ENCODE results near the gene PIKFYVE.
A peak's percentile ranks its signal among the peaks of the same experiment; 100 is the strongest.
"Not testable (repeated sequence)": the region's sequence is repeated elsewhere in the genome, so short reads cannot be mapped to it uniquely, and the experiment has no call there.

PIKFYVE gene, protein sequence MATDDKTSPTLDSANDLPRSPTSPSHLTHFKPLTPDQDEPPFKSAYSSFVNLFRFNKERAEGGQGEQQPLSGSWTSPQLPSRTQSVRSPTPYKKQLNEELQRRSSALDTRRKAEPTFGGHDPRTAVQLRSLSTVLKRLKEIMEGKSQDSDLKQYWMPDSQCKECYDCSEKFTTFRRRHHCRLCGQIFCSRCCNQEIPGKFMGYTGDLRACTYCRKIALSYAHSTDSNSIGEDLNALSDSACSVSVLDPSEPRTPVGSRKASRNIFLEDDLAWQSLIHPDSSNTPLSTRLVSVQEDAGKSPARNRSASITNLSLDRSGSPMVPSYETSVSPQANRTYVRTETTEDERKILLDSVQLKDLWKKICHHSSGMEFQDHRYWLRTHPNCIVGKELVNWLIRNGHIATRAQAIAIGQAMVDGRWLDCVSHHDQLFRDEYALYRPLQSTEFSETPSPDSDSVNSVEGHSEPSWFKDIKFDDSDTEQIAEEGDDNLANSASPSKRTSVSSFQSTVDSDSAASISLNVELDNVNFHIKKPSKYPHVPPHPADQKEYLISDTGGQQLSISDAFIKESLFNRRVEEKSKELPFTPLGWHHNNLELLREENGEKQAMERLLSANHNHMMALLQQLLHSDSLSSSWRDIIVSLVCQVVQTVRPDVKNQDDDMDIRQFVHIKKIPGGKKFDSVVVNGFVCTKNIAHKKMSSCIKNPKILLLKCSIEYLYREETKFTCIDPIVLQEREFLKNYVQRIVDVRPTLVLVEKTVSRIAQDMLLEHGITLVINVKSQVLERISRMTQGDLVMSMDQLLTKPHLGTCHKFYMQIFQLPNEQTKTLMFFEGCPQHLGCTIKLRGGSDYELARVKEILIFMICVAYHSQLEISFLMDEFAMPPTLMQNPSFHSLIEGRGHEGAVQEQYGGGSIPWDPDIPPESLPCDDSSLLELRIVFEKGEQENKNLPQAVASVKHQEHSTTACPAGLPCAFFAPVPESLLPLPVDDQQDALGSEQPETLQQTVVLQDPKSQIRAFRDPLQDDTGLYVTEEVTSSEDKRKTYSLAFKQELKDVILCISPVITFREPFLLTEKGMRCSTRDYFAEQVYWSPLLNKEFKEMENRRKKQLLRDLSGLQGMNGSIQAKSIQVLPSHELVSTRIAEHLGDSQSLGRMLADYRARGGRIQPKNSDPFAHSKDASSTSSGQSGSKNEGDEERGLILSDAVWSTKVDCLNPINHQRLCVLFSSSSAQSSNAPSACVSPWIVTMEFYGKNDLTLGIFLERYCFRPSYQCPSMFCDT (N-terminal part only)

DNA sequence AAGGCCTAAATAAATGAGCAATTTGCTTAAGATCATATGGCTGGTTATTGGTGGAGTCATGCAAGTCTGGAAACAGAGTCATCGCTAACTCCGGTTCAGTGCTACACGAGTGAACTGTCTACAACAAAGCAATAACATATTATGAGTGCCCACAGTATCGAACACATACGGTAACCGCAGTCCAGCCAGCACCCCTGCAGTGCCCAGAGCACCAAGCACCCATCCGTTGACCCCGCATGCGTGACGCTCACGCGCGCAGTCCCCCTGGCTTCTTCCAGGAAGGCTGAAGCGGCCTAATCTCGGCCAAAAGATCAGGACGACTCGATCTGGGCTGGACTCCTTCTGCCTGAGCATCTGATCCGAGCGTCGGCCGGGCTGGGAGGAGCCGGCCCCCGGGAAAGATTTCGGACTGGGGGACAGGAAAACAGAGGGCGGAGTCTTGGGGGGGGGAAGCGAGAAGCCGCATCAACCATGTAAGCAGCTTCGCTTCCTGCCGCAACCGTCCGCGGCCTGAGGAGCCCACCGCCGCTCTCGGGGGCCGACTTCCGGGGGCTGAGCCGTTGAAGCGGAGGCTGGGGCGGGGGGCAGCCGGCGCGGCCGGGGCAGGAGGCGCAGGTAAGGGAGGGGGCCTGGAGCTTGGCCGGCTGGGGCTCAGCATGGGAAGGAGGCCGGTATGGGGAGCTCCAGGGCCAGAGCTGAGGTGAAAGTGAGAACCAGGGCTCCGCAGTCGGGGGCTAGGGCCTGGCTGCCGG, at the start of gene PIKFYVE:
Gene PIKFYVE (plus strand): TSS at position 455 of the 752 bp plus-strand sequence. CDS start 5,265 bp downstream, outside the sequence.
- DNase-seq = peak; percentile 91

DNA sequence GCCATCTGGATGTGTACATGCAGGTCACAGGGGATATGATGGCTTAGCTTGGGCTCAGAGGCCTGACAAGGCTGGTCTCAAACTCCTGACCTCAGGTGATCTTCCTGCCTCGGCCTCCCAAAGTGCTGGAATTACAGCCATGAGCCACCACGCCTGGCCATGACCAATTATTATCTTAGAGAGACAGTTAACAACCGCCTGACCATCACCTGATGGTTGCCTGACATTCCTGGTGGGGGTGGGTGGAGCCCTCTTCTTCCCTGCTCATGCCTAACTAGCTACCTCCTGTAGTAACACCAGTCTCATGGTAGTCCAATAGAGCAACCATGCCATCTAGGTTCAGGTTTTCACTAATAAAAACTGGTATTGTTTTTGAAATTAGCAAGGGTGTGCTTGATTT, 44.2 kb upstream of the PIKFYVE start:
- DNase-seq = not testable (repeated sequence)

DNA sequence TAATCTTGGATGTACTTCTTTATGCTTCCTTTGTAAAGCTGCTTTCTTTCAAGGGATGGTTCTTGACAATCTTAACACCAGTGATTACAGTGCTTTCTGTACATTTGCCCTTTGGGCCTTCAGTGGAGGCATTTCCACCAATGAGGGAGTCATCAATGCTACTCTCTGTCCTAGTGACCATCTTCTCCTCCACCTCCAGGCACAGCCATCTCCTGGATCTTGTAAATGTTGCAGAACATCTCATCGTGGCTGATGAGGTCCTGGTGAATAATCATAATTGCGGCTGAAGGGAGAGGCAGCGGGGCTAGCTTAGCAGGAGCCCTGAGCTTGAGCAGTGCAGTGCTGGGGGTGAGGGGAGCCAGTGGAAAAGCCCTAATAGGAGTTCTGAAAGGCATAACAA, 43.7 kb upstream of the PIKFYVE start:
- no peak for DNase-seq

DNA sequence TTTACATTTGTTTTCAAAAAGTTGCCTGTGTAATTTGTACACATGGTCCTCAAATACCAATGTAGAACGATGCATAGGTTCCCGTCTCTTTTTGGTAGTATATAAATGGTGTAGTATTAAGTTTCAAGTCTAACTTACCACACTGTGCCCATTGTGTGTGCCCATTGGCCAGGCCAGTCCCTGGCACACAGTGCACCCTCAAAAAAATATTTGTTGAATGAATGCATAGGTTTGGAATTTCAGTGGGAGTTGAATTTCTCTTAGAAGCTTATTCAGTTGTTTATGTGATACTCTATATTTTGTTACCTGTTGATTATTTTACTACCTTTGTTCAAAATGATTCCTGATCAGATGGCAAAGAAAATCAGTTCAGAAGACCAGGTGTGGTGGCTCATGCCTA, 41.3 kb upstream of the PIKFYVE start:
- DNase-seq = no peak

DNA sequence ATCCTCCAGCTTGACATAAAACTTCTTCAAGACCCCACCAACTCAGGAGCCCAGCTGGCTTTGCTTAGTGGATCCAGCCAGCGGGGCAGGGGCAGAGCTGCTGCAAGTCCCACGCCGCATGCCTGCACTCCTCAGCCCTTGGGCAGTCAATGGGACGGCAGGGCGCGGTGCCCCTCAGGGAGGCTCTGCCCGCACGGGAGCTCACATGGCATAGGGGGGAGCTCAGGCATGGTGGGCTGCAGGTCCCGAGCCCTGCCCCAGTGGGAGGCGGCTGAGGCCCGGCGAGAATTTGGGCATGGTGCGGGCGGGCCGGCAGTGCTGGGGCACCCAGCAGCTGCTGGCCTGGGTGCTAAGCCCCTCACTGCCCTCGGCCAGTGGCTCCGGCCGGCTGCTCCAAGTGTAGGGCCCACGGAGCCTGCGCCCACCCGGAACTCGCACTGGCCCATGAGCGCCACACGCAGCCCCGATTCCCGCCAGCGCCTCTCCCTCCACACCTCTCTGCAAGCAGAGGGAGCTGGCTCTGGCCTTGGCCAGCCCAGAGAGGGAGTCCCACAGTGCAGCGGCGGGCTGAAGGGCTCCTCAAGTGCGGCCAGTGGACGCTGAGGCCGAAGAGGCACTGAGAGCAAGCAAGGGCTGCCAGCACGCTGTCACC, 38.3 kb upstream of the PIKFYVE start:
- DNase-seq = no peak

DNA sequence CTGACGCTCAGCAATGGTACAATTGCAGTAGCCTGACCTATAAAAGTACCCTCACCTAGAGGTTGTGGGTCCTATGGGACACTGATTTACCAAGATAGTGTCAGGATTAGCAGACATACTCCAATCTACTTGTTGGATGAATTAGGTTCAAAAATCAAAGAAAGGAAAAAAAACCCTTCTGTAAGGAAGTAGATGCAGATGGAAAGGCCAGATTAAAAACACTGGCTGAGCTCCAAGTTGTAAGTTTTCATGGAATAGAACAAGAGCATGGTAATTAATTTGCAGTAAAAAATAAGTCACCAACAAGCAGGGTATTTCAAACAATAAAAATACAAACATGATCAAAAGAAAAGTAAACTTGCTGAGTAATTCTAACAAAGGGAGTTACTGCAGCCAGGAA, 37.6 kb upstream of the PIKFYVE start:
- no peak for DNase-seq

DNA sequence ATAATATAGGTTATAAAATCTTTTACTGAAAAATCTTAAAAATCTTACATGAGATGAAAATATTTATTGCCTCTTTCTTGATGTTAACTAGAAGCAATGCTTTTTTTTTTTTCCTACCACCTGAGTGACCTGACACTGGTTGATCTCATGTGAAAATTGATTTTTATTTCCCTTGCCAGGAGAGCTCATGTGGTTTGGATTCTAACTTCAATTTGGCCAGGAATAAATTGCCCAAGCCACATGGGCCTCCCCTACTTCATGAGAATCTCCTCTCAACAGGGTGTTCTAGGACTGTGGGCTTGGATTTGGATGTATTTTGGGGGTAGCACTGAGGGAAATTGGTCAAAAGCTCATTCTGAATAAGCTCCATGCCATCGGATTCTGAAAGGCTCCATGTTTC, 31.3 kb upstream of the PIKFYVE start:
- DNase-seq = no peak

DNA sequence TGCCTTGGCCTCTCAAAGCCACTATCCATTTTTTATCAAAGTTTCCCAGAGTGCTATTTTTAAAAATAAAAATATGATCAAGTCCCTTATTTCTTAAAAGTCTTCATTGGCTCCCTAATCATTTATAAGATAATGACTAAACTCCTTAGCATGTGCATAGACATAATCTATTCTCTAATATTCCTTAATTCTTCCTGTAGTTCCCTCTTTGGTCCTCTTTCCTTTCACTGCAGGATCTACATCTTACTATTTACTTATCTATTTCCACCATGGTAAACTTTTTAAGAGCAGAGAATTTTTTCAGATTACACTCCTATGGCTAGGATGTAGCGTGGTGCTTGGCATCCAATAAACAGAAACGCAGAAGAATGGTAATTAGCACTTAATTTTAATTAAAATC, 30.2 kb upstream of the PIKFYVE start:
- no peak for DNase-seq

DNA sequence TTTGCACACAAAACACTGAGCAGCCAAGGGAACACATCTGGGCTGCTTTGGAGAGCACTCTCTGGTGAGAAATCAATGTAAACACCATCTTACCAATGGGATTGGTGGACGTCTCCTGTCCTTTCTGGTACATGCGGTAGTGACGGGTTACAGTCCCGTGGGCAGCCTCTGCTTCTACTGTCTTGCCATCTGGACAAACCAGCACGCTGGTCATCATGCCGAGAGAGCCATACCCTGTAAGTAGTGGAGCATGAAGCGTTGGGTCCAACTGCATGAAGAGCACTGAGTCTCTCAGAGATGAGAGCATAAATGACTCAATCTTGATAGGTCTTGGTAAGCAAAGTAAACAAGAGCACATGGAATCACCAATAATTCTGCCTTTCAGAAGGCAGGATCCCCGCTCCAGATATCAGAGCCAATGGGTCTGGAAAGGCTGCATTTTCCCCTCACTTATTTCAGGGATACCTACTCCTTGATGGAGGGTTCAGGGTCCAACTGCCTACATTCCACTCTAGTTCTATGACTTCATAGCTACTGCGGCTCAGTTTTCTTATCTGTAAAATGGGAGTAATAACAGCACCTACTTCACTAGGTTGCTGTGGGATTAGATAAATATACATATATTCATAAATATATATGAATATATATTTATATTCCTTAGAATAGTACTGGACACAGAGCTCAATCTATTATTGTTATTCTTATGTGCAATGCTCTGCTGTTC, 26.1 kb upstream of the PIKFYVE start:
- DNase-seq = no peak

DNA sequence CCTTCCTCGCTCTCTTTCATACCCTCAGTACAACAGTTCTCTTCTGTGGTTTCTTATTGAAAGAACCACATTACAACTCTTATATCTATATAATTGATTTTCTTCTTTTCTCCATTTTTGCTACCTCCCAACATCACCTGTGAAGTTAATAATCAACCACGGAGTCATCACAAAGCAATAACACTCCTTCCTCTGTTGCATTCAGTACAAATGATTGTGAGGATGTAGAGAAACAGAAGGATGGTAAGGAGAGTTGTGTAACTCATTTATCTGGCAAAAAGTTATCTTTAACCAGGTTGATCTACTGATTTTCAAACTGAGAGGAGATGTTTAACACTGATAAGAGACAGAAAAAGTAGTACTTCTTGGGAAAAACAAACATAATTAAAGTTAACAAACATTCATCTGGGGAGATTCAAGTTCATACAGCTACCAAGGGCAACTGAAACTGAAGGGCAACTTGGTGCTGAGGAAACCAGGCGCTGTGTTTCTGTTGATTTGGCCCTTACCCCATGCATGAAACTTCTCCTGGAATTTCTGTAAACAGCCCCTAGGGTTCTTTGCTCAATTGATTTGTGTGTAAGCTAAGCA, 25.3 kb upstream of the PIKFYVE start:
- no peak for DNase-seq

DNA sequence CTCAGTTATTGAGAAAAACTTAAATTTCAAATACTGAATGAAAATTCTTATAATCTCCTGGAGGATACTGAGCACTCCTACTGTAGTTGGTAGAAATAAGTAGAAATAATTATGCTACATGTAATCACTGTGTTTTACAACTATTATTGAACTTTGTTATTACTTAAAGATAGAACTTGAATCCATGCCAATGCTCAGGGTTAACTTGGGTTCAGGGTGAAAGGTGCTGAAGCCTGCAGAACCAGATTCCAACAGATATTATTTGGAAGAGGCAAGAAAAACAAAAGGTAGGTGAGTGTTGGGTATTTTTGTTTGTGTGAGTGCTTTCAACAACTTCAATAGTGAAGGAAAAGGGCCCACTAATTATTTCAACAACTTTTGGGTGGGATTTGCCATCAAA, 21.6 kb upstream of the PIKFYVE start:
- no peak for DNase-seq

DNA sequence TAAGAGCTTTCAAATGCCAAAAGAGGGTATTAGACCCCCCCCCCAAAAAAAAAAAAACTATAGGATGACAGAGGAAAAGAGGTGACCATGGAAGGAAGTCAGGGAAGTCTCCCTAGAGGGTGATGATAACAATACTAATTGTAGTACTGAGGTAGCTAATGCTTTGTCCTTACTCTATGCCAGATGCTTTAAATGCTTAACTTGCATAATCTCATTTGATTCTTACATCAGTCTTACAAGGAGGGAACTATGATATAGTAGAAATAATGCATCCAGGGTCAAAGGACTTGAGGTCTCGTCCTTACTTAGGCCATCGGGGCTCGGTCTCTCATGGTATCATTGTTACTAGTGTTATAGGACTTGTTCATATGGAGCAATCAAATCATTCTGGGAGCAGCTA, 20.3 kb upstream of the PIKFYVE start:
- DNase-seq = no peak

DNA sequence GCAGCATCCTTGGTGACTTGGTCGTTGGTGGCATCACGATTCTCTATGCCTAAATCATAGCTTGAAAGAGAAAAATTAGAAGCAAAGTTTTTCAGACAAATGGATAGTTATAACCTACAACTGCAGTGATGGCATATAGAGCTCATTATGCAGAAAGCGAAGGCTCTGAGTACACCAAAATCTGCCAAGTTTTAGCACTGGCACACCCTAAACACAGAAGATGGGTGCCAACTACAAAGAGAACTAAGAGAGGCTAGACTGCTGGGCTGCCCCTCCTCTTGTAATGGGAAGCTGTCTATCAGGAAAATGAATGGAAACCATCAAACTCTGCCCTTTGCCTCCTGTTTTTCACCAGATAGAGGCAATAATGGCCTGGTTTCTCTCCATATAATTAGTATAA, 17.5 kb upstream of the PIKFYVE start:
- DNase-seq = no peak

DNA sequence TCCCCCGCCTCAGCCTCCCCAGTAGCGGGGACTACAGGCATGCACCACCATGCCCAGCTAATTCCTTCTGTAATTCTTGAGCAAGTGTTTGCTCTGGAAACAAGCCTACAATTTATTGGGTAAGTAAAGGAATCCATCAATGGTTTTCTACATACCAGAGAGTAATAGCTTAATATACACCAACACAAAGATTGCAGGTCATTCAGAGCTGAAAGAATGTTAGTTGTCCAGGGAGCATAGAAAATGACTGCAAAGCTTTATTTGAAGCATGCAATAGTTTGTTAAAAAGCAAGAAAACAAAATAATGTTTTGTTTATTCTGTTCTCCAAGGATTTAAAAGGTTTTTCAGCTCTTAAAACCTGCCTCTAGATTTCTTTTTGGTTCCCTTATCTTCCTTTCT, 16.8 kb upstream of the PIKFYVE start:
- no peak for DNase-seq

DNA sequence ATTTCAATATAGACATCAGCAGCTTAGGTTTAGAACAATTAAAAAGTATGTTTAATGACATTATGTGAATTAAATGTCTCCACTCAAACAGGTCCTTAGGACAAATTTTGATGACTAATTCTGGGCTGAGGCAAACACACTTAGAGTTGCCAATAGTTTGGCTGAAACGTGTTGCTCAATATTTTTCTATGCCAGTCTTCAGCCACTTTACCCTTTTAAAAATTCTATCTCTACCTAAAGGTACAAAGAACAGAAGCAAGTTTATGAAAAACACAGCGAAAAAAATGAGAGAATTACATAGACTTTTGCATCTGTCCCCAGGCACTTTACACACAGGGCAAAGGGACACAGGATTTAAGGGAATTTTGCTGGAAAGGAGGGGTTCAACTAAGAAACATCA, 15.7 kb upstream of the PIKFYVE start:
- no peak for DNase-seq

DNA sequence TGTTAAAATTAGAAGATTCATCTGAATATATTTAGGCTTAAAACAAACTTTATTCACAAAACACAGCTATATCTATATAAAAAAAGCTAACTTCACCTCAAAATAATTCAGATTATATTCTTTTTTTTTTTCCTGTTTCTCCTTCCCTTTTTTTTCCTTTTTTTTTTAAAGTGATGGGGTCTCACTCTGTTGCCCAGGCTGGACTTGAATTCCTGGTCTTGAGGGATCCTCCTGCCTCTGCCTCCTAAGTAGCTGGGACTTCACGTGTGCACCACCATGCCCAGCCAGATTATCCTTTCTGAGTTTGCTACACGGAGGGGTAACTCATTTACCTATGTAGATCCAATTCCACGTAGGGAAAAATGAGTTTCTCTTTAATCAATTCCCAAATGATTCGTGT, 15.0 kb upstream of the PIKFYVE start:
- no peak for DNase-seq

DNA sequence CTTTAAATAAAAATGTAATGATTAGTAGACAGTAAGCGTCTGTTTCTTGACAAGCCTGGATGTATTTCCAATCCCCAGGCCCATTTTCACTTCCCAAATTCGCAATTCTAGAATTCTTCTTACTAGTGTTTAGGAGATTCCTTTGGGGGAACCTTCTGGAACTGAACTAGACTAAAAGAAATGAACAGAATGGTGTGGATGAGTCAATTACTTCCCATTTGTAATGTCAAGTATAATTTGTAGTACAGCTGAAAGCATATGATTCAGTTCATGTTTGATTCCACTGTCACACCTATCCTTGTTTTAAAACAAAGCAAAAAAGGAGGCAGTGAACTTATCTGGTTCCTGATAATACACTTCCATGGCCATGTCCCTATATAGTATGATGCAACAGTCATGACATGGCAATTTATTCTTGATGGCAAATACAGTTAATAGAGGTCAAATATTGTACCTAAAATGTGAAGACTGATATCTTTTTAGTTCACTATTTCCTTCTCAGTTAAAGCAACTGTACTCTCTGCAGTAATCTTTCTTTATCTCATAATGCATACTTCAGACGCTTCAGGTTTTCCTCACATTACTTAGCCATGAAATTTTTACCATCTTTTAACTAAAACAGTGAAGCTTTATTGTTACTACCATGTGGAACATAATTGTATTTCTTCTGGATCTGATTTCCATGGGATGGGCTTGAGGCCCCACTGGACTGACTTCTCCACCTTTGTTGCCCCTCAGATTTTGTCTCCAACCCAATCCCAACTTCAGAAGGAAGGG, 13.2 kb upstream of the PIKFYVE start:
- no peak for DNase-seq

DNA sequence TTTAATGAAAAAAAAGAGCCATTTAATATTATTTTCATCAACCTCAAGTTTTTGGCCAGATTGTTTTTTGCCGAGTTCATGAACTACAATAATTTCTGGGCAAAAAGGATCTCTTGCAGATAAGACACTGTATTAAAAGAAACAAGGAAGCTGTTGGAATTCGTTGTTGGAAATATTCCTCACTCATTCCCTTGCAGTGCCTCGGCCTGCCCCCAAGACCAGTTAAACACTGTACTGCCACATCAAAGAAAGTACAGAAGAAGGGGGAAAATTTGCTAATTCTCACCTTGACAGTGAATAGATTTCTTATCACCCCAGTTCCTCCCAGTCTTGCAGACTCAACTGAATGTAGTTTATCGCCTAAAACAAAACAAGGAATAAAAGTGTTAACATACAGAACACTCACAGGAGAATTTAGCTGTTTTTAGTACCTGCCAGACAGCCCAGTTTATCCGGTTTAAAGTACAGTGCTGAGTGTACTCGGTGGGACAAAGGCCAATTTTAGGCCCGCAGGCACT, 12.4 kb upstream of the PIKFYVE start:
- DNase-seq = no peak

DNA sequence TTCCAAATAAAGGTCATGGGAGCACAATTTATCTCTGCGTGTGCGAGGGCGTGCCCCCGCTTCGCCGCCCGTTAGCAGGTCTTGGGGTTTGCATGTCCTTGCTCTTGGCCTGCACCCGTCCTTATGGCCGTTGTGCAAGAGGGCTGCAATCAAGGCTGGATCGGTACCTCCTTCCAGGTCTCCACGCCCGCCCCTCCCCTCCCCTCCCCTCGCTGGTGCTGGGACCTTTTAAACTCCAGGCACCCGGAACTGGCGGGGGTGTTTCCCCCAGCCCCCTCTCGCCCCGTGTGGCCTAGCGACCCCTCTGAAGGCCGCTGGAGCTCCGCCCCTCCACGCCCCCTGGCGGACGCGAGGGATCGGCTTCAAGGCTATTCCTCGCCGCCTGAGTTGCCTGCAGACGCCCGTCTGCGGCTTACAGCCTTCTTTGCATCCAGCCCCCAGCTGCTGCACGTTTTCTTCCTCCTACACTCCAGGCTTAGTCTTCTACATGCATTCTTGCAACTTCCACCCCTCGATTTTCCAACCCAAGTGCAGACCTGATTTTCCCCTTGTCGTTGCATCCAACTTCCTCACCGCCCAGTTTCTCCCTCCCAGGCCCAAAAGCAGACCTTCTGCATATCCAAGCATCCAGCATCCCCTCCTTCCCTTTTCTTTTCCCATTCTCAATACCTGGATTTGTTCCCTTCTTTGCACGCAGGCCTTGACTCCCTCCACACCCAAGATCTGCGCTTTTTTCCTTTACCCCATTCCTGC, 11.8 kb upstream of the PIKFYVE start:
- DNase-seq = peak; percentile 90
